ENCODE measurements around the gene FGF8. TPM values are rescaled to one million over a fixed set of nuclear protein-coding genes. Genes with fewer than 3 reads are reported as not detected.

Gene FGF8
- total and polyA plus RNA-seq, 2 donors (not counting 3 experiments of a cell fraction or from before 2014, with no cell fraction given) = 0.44 TPM; not detected in 1

GRCh38 chr10:101807158-101807557 lies 31.2 kb upstream of the FGF8 start:
- no peaks in the 10 kb centered on the region for H3K4me1 ChIP-seq (ENCODE audit: control insufficient read depth, extremely low read depth, insufficient read depth, low read length)
- DNase-seq (ENCODE audit: low read depth, low spot score) (no peak), FAIRE-seq (no peak)
- intact Hi-C loops (cut with micrococcal nuclease) (no loop called here), dilution Hi-C loops (cut with MboI; ENCODE audit: extremely low pct_ligation_motif_present, low sequenced_read_pairs) (no loop called here)
- TF ChIP-seq MAX (IDR thresholded peaks at IDR 0.05; ENCODE audit: insufficient read depth, insufficient read length) (no peak), GATA2 (IDR thresholded peaks at IDR 0.05; ENCODE audit: insufficient read depth, insufficient read length, low read depth, low read length) (no peak), MYC (IDR thresholded peaks at IDR 0.05; ENCODE audit: low read depth, low read length) (no peak), POLR2A (IDR thresholded peaks at IDR 0.05; ENCODE audit: low read depth, low read length) (no peak), FOS (IDR thresholded peaks at IDR 0.05; ENCODE audit: borderline replicate concordance, insufficient read depth, low read length) (no peak), POLR2AphosphoS5 (IDR thresholded peaks at IDR 0.05; ENCODE audit: insufficient read depth, low read depth, low read length) (no peak), JUN (IDR thresholded peaks at IDR 0.05; ENCODE audit: borderline replicate concordance, insufficient read depth, insufficient read length, low read depth) (no peak), CTCF (IDR thresholded peaks at IDR 0.05; ENCODE audit: extremely low read depth in 1 of 2, insufficient read depth in 1 of 2, low read depth in 1 of 2, low read length in 2 of 2) (no peak)
- ChIA-PET POLR2A (no interaction called here), CTCF (interaction anchor here (0.6 to 1.2 kb wide), 2 partner anchors 26 to 593 kb away, joined by 3 read pairs; no protein-coding TSS in a partner anchor)
- no peak overlapping the region for H3K9ac ChIP-seq (replicated peaks; ENCODE audit: extremely low read depth, insufficient read depth, low read length)
- H3K79me2 ChIP-seq (ENCODE audit: control insufficient read depth, insufficient read depth, low read length) = peaks cover 49% of the 10 kb centered on the region
- H3K4me2 ChIP-seq (ENCODE audit: insufficient read depth, low read length) = no peak overlapping the region
- H4K20me1 ChIP-seq (replicated peaks; ENCODE audit: control insufficient read depth, extremely low read depth, insufficient read depth, low read length) = peaks cover 7% of the 10 kb centered on the region
- peaks cover 16 to 29% of the 10 kb centered on the region in 2 experiments for H3K36me3 ChIP-seq (ENCODE audit: control insufficient read depth in 2 of 2, extremely low read depth in 1 of 2, insufficient read depth in 2 of 2, low read length in 2 of 2)
- no peak overlapping the region for H3K4me3 ChIP-seq (replicated peaks in 1 of 3; ENCODE audit: insufficient read depth in 1 of 3, low read depth in 1 of 3, low read length in 3 of 3)
- H3K9me1 ChIP-seq (replicated peaks; ENCODE audit: control insufficient read depth, extremely low read depth, insufficient read depth, low read length) = peaks cover 2% of the 10 kb centered on the region
- no peaks in the 10 kb centered on the region for H3K27me3 ChIP-seq (ENCODE audit: control insufficient read depth in 2 of 2, insufficient read depth in 2 of 2, low read length in 2 of 2)
- no peak overlapping the region for H2AFZ ChIP-seq (ENCODE audit: low read depth, low read length)
- H3K9me3 ChIP-seq (replicated peaks; ENCODE audit: control insufficient read depth, insufficient read depth, low read length) = no peaks in the 10 kb centered on the region
- no TSS peak for BruUV-seq (replicated peaks)
- H3K27ac ChIP-seq (ENCODE audit: insufficient read depth, low read depth, low read length) = no peak overlapping the region

All from endothelial cell of umbilical vein (primary cell).